ENCODE measurements around the gene ZCWPW2.

ZCWPW2 gene

GRCh38 chr3:28376424-28376823 lies 27.9 kb downstream of the ZCWPW2 start:
- no CpG with 5 or more reads among the region's 4 CpGs for WGBS (ENCODE audit: insufficient coverage, insufficient read length)
- Histone ChIP-seq H3K27me3 (ENCODE audit: control insufficient read depth, insufficient read depth, low read length) (no peaks in the 10 kb centered on the region), H3K36me3 (ENCODE audit: control insufficient read depth, insufficient read depth, low read length) (no peaks in the 10 kb centered on the region), H3K4me3 (ENCODE audit: low read length) (no peak overlapping the region), H3K4me1 (ENCODE audit: control insufficient read depth, insufficient read depth, low read length) (no peaks in the 10 kb centered on the region), H3K27ac (ENCODE audit: low read length) (no peak overlapping the region), H3K9me3 (ENCODE audit: control insufficient read depth, insufficient read depth, low read length) (no peaks in the 10 kb centered on the region)
- DNase-seq (ENCODE audit: low read depth, low spot score), result no peak

- DNase-seq (ENCODE audit: low read depth, low spot score), result no peak
- H3K9me3 ChIP-seq (ENCODE audit: control insufficient read depth, insufficient read depth, low read length), result no peaks in the 10 kb centered on the region
- H3K4me1 ChIP-seq (ENCODE audit: control insufficient read depth, insufficient read depth, low read length), result no peaks in the 10 kb centered on the region
- no peaks in the 10 kb centered on the region for H3K27me3 ChIP-seq (ENCODE audit: control insufficient read depth, insufficient read depth, low read length)
- H3K36me3 ChIP-seq (ENCODE audit: control insufficient read depth, insufficient read depth, low read length), result no peaks in the 10 kb centered on the region
- H3K4me3 ChIP-seq (ENCODE audit: low read length), result no peak overlapping the region
- no CpG with 5 or more reads among the region's 5 CpGs for WGBS (ENCODE audit: insufficient coverage, insufficient read length)
- H3K27ac ChIP-seq (ENCODE audit: low read length), result no peak overlapping the region
Observed at GRCh38 chr3:28386049-28386448, 37.5 kb downstream of the ZCWPW2 start.

GRCh38 chr3:28388978-28389377 lies 40.5 kb downstream of the ZCWPW2 start:
- H3K27ac ChIP-seq (ENCODE audit: low read length), result no peak overlapping the region
- DNase-seq (ENCODE audit: low read depth, low spot score), result no peak
- WGBS (ENCODE audit: insufficient coverage, insufficient read length), result no CpG with 5 or more reads among the region's 1 CpG
- H3K4me3 ChIP-seq (ENCODE audit: low read length), result no peak overlapping the region
- H3K4me1 ChIP-seq (ENCODE audit: control insufficient read depth, insufficient read depth, low read length), result no peaks in the 10 kb centered on the region
- no peaks in the 10 kb centered on the region for H3K36me3 ChIP-seq (ENCODE audit: control insufficient read depth, insufficient read depth, low read length)
- no peaks in the 10 kb centered on the region for H3K9me3 ChIP-seq (ENCODE audit: control insufficient read depth, insufficient read depth, low read length)
- H3K27me3 ChIP-seq (ENCODE audit: control insufficient read depth, insufficient read depth, low read length), result no peaks in the 10 kb centered on the region

- no CpG with 5 or more reads among the region's 3 CpGs for WGBS (ENCODE audit: insufficient coverage, insufficient read length)
- Histone ChIP-seq H3K9me3 (ENCODE audit: control insufficient read depth, insufficient read depth, low read length) (no peaks in the 10 kb centered on the region), H3K36me3 (ENCODE audit: control insufficient read depth, insufficient read depth, low read length) (no peaks in the 10 kb centered on the region; the same call in 1 of the 2 replicates), H3K4me1 (ENCODE audit: control insufficient read depth, insufficient read depth, low read length) (no peaks in the 10 kb centered on the region), H3K4me3 (ENCODE audit: low read length) (no peak overlapping the region), H3K27ac (ENCODE audit: low read length) (no peak overlapping the region), H3K27me3 (ENCODE audit: control insufficient read depth, insufficient read depth, low read length) (no peaks in the 10 kb centered on the region)
- no peak for DNase-seq (ENCODE audit: low read depth, low spot score)
Observed at GRCh38 chr3:28399206-28399605, 50.7 kb downstream of the ZCWPW2 start.

GRCh38 chr3:28406241-28406640 lies 57.7 kb downstream of the ZCWPW2 start:
- DNase-seq (ENCODE audit: low read depth, low spot score), result no peak
- Histone ChIP-seq H3K4me3 (ENCODE audit: low read length) (no peak overlapping the region), H3K27ac (ENCODE audit: low read length) (no peak overlapping the region), H3K4me1 (ENCODE audit: control insufficient read depth, insufficient read depth, low read length) (no peaks in the 10 kb centered on the region), H3K36me3 (ENCODE audit: control insufficient read depth, insufficient read depth, low read length) (no peaks in the 10 kb centered on the region), H3K27me3 (ENCODE audit: control insufficient read depth, insufficient read depth, low read length) (no peaks in the 10 kb centered on the region), H3K9me3 (ENCODE audit: control insufficient read depth, insufficient read depth, low read length) (no peaks in the 10 kb centered on the region)
- no CpG with 5 or more reads among the region's 1 CpG for WGBS (ENCODE audit: insufficient coverage, insufficient read length)

- no peaks in the 10 kb centered on the region for H3K9me3 ChIP-seq (ENCODE audit: control insufficient read depth, insufficient read depth, low read length)
- H3K36me3 ChIP-seq (ENCODE audit: control insufficient read depth, insufficient read depth, low read length), result no peaks in the 10 kb centered on the region
- H3K27me3 ChIP-seq (ENCODE audit: control insufficient read depth, insufficient read depth, low read length), result no peaks in the 10 kb centered on the region
- no peaks in the 10 kb centered on the region for H3K4me1 ChIP-seq (ENCODE audit: control insufficient read depth, insufficient read depth, low read length)
- H3K27ac ChIP-seq (ENCODE audit: low read length), result no peak overlapping the region
- DNase-seq (ENCODE audit: low read depth, low spot score), result no peak
- no peak overlapping the region for H3K4me3 ChIP-seq (ENCODE audit: low read length)
Observed at GRCh38 chr3:28449398-28449797, 100.9 kb downstream of the ZCWPW2 start.

GRCh38 chr3:28462866-28463265 lies 114.3 kb downstream of the ZCWPW2 start:
- H3K27me3 ChIP-seq (ENCODE audit: control insufficient read depth, insufficient read depth, low read length), result no peaks in the 10 kb centered on the region
- no peak overlapping the region for H3K27ac ChIP-seq (ENCODE audit: low read length)
- H3K36me3 ChIP-seq (ENCODE audit: control insufficient read depth, insufficient read depth, low read length), result no peaks in the 10 kb centered on the region
- 100% methylated on average over 1 of the region's 1 CpG for WGBS (ENCODE audit: insufficient coverage, insufficient read length)
- DNase-seq (ENCODE audit: low read depth, low spot score), result no peak
- no peaks in the 10 kb centered on the region for H3K9me3 ChIP-seq (ENCODE audit: control insufficient read depth, insufficient read depth, low read length)
- H3K4me3 ChIP-seq (ENCODE audit: low read length), result no peak overlapping the region
- no peaks in the 10 kb centered on the region for H3K4me1 ChIP-seq (ENCODE audit: control insufficient read depth, insufficient read depth, low read length)

GRCh38 chr3:28467414-28467813 lies 118.9 kb downstream of the ZCWPW2 start:
- H3K4me3 ChIP-seq (ENCODE audit: low read length), result no peak overlapping the region

GRCh38 chr3:28476194-28476593 lies 127.7 kb downstream of the ZCWPW2 start:
- no peaks in the 10 kb centered on the region for H3K36me3 ChIP-seq (ENCODE audit: control insufficient read depth, insufficient read depth, low read length)
- H3K4me1 ChIP-seq (ENCODE audit: control insufficient read depth, insufficient read depth, low read length), result no peaks in the 10 kb centered on the region
- peak; percentile 5 for DNase-seq (ENCODE audit: low read depth, low spot score)
- H3K4me3 ChIP-seq (ENCODE audit: low read length), result no peak overlapping the region
- H3K9me3 ChIP-seq (ENCODE audit: control insufficient read depth, insufficient read depth, low read length), result no peaks in the 10 kb centered on the region
- no peak overlapping the region for H3K27ac ChIP-seq (ENCODE audit: low read length)
- no peaks in the 10 kb centered on the region for H3K27me3 ChIP-seq (ENCODE audit: control insufficient read depth, insufficient read depth, low read length)

More at GRCh38 chr3:28467414-28467813, 118.9 kb downstream of the ZCWPW2 start:
- Histone ChIP-seq H3K27ac (ENCODE audit: low read length) (no peak overlapping the region), H3K27me3 (ENCODE audit: control insufficient read depth, insufficient read depth, low read length) (no peaks in the 10 kb centered on the region), H3K36me3 (ENCODE audit: control insufficient read depth, insufficient read depth, low read length) (no peaks in the 10 kb centered on the region), H3K4me1 (ENCODE audit: control insufficient read depth, insufficient read depth, low read length) (no peaks in the 10 kb centered on the region), H3K9me3 (ENCODE audit: control insufficient read depth, insufficient read depth, low read length) (no peaks in the 10 kb centered on the region)
- WGBS (ENCODE audit: insufficient coverage, insufficient read length), result no CpG with 5 or more reads among the region's 1 CpG
- DNase-seq (ENCODE audit: low read depth, low spot score), result no peak

GRCh38 chr3:28476764-28477163 lies 128.2 kb downstream of the ZCWPW2 start:
- WGBS (ENCODE audit: insufficient coverage, insufficient read length), result no CpG with 5 or more reads among the region's 5 CpGs
- no peak overlapping the region for H3K27ac ChIP-seq (ENCODE audit: low read length)
- no peak overlapping the region for H3K4me3 ChIP-seq (ENCODE audit: low read length)
- H3K9me3 ChIP-seq (ENCODE audit: control insufficient read depth, insufficient read depth, low read length), result no peaks in the 10 kb centered on the region
- no peaks in the 10 kb centered on the region for H3K4me1 ChIP-seq (ENCODE audit: control insufficient read depth, insufficient read depth, low read length)
- no peak for DNase-seq (ENCODE audit: low read depth, low spot score)
- H3K27me3 ChIP-seq (ENCODE audit: control insufficient read depth, insufficient read depth, low read length), result no peaks in the 10 kb centered on the region
- no peaks in the 10 kb centered on the region for H3K36me3 ChIP-seq (ENCODE audit: control insufficient read depth, insufficient read depth, low read length)

- Histone ChIP-seq H3K27me3 (ENCODE audit: control insufficient read depth, insufficient read depth, low read length) (no peaks in the 10 kb centered on the region), H3K9me3 (ENCODE audit: control insufficient read depth, insufficient read depth, low read length) (no peaks in the 10 kb centered on the region), H3K4me1 (ENCODE audit: control insufficient read depth, insufficient read depth, low read length) (no peaks in the 10 kb centered on the region), H3K27ac (ENCODE audit: low read length) (no peak overlapping the region), H3K4me3 (ENCODE audit: low read length) (no peak overlapping the region), H3K36me3 (ENCODE audit: control insufficient read depth, insufficient read depth, low read length) (no peaks in the 10 kb centered on the region)
- DNase-seq (ENCODE audit: low read depth, low spot score), result no peak
Observed at GRCh38 chr3:28485164-28485563, 136.6 kb downstream of the ZCWPW2 start.

Data from iPS DF 6.9 (cell line).